GM19023 (cell line): Measurements from ENCODE around the gene EXOC4.
A peak's percentile ranks its signal among the peaks of the same experiment; 100 is the strongest.

ENCODE experiments used
- ATAC-seq: cut with Tn5 transposase; IDR thresholded peaks from one replicate; pipeline ENCODE4 v1.9.1; 2021; ENCODE audit warnings: mild to moderate bottlenecking, moderate library complexity; ENCODE audit not compliant: unreplicated experiment

Gene EXOC4

GRCh38 chr7:133812877-133813276 lies 560.0 kb downstream of the EXOC4 start:
- ATAC-seq = no peak

GRCh38 chr7:133815611-133816210 lies 562.8 kb downstream of the EXOC4 start:
- no peak for ATAC-seq

- ATAC-seq = no peak
Measured at GRCh38 chr7:133819695-133820094, 566.8 kb downstream of the EXOC4 start.

- no peak for ATAC-seq
Measured at GRCh38 chr7:133820584-133820983, 567.7 kb downstream of the EXOC4 start.

GRCh38 chr7:133821171-133821570 lies 568.3 kb downstream of the EXOC4 start:
- ATAC-seq = no peak

- no peak for ATAC-seq
Measured at GRCh38 chr7:133822001-133822641, 569.2 kb downstream of the EXOC4 start.

- ATAC-seq = no peak
Measured at GRCh38 chr7:133822868-133823552, 570.1 kb downstream of the EXOC4 start.

GRCh38 chr7:133824132-133824531 lies 571.3 kb downstream of the EXOC4 start:
- ATAC-seq = no peak

- ATAC-seq = peak; percentile 70
Measured at GRCh38 chr7:133827707-133828623, 575.1 kb downstream of the EXOC4 start.

GRCh38 chr7:133828906-133829305 lies 576.0 kb downstream of the EXOC4 start:
- no peak for ATAC-seq

GRCh38 chr7:133829336-133829897 lies 576.5 kb downstream of the EXOC4 start:
- no peak for ATAC-seq

GRCh38 chr7:133830081-133830480 lies 577.2 kb downstream of the EXOC4 start:
- ATAC-seq = no peak

GRCh38 chr7:133836666-133837065 lies 583.8 kb downstream of the EXOC4 start:
- ATAC-seq = no peak

GRCh38 chr7:133837224-133837623 lies 584.3 kb downstream of the EXOC4 start:
- no peak for ATAC-seq

GRCh38 chr7:133839121-133839520 lies 586.2 kb downstream of the EXOC4 start:
- no peak for ATAC-seq

- ATAC-seq = no peak
Measured at GRCh38 chr7:133843341-133843740, 590.5 kb downstream of the EXOC4 start.

GRCh38 chr7:133845005-133845404 lies 592.1 kb downstream of the EXOC4 start:
- no peak for ATAC-seq

- no peak for ATAC-seq
Measured at GRCh38 chr7:133846203-133846945, 593.5 kb downstream of the EXOC4 start.

- ATAC-seq = no peak
Measured at GRCh38 chr7:133850497-133851280, 597.8 kb downstream of the EXOC4 start.
